Right ventricle myocardium inferior (tissue), 1 donor: Measurements from ENCODE around the gene OR51L1. TPM values are rescaled to one million over a fixed set of nuclear protein-coding genes. Genes with fewer than 3 reads are reported as not detected.
"Not testable (repeated sequence)": the region's sequence is repeated elsewhere in the genome, so short reads cannot be mapped to it uniquely, and the experiment has no call there.

Experiments used
- ATAC-seq: fragments of 200-7000 bp; cut with Tn5 transposase; one replicate; pipeline ENCODE4 v1.9.1; 2020; ENCODE audit warnings: mild to moderate bottlenecking, moderate library complexity
- DNase-seq: peaks from one replicate; pipeline ENCODE4 v3.0.0; 2021; ENCODE audit errors: missing footprints
- intact Hi-C: fragments of 100-400 bp; cut with DNase I; formaldehyde crosslinking; loops from one replicate; pipeline ENCODE4 v1.11.0; 2022
- long read RNA-seq: library from polyadenylated mRNA; unstranded; transcript quantifications from one replicate; pipeline ENCODE4 v2.0.0, GENCODE V29; 2021
- total RNA-seq: library from RNA; stranded (reverse); fragmentation: NEBNext Ultra II Directional; extraction: Animal tissue kit (Norgen Biotek cat#: 25700); gene quantifications from one replicate; pipeline ENCODE4 v1.2.1, GENCODE V29; 2021
- donor health status: DM: no; HTN: yes; CAD: no; lungs with severe emphysema.

OR51L1 gene, protein sequence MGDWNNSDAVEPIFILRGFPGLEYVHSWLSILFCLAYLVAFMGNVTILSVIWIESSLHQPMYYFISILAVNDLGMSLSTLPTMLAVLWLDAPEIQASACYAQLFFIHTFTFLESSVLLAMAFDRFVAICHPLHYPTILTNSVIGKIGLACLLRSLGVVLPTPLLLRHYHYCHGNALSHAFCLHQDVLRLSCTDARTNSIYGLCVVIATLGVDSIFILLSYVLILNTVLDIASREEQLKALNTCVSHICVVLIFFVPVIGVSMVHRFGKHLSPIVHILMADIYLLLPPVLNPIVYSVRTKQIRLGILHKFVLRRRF
- total RNA-seq: not detected
- long read RNA-seq: 0 reads

DNA sequence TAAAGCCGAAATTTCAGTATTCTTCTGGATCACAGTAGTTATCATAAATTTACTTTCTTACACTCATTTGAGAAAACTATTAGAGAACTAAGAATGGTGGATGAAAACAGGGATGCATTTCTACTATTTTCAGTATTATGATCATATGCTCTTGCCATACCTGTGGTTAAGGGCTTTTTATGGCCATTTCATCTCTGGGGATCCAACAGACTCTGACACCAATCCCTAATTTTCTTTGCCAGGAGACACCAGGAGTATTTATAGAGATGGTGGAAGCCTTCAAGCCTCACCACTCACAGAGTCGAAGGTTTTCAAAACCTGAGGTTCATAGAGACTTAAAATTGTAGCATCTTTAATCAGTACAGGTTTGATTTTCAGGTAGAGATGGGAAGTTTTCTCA, at the start of gene OR51L1:
TSS of gene OR51L1 (plus strand) at position 301 of the 400 bp plus-strand sequence. CDS start 4,132 bp downstream, outside the sequence.
- intact Hi-C loops: no loop called here
- DNase-seq (no peak), ATAC-seq (no peak)

DNA sequence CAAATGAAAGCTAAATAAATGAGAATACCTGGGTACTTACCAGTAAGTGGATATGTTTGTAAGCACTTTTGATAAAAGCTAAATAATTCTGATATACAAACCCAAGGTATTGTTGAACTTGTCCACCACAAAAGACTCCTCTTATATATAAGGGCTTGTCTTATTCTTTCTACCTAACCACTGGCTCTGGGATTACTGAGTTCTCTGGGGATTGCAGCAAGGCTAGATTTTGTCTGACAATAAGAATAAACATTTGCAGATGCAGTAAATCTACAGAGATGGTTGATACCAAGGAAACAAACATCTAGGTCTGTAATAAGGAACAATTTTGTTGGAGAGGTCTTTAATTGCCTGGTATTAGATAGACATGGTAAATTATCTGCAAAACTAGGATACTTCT, 47.1 kb upstream of the OR51L1 start, which contains the start of gene OR51A4:
TSS of gene OR51A4 (minus strand) at position 101 of the 400 bp plus-strand sequence. CDS start 505 bp downstream, outside the sequence.
- intact Hi-C loops: no loop called here
- no peak for ATAC-seq
- DNase-seq: no peak

DNA sequence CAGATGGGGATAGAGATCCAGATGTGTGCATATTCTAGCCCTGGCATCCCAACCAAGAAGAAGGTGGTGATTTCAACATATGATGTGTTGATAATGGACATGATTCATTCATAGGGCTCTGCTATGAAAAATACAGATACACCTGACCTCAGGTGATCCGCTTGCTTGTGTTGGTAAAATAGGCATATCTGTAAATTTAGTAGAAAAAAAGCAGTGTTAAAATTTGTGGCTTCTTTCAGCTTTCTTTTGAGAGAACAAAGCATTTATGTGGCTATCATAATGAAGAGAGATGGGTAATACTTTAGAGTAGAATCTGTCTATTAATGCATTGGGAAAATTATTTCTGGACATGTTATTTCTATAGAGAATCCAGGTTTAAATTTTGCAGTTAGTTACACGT, 39.0 kb upstream of the OR51L1 start, which contains the start of gene OR51A2:
TSS of gene OR51A2 (minus strand) at position 101 of the 400 bp plus-strand sequence. CDS start at position 101, 0 bp downstream.
- ATAC-seq, DNase-seq, intact Hi-C loops: not testable (repeated sequence)

DNA sequence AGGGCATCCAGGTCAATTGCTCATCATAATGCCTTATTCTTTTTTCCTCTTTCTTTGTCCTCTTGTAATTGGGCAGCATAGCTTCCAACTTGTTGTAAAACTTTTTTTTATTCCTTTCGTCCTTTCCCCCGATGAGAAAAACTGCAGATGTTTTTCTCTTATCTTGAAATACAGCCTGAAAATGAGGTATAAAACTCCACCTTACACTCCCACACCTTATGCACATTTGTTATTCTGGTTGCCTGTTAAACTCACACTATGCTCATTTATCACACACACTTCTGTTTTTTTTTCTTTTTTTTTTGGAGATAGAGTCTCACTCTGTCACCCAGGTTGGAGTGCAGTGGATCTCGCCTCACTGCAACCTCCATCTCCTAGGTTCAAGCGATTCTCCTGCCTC, 37.3 kb upstream of the OR51L1 start:
- intact Hi-C loops: no loop called here
- no peak for ATAC-seq

DNA sequence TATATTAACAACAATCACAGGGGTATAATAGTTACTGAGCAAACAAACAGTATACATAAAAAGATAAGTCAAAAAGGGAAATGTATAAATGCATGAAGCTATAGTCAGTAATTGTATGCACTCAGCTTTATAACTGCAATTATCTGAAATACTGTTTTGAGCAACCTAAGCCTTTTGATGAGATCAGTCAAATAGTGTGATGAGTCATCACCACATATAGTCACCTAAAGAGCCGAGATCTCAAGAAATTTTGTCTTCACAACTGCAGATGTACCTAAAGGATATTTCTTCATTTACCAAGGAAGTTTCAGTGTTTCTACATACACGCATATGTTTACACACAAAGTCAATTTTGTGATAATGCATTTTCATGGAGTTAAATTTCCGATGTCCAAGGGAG, 33.8 kb upstream of the OR51L1 start:
- intact Hi-C loops: no loop called here
- DNase-seq (no peak), ATAC-seq (no peak)

More for the DNA sequence above, 37.3 kb upstream of the OR51L1 start:
- no peak for DNase-seq

DNA sequence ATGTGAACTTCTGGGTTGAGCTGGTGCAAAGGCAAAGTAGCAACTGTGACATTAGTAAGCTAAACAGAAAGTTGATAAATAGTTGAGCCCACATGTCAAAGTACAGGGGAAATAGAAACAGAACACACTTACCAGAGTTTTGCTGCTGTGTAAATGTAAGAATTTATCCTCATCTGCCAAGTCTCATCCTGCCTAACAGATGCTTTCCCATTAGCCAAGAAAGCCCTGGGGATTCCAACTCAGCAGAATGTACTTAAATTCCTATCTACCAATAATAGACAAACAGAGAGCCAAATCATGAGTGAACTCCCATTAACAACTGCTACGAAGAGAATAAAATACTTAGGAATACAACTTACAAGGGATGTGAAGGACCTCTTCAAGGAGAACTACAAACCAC, 31.8 kb upstream of the OR51L1 start:
- intact Hi-C loops: no loop called here
- DNase-seq (no peak), ATAC-seq (no peak)

DNA sequence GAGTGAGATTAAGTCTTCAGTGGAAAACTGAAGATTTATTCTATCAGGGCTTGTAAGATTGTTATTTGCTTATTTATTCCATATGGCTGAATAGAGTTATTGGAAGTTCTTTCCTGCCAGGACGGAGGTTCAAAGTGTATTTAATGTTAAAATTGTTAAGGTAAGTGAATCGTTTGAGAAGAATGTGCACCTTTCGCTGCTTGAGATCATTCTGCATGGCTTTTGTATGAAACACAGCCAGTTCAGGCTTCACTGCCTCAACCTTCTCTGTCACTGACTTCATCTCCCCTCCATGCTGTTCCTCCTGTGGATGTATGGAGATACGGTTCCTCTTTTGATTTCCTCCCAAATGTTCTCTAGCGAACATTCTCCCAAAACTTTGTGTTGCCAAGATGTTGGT, 19.2 kb upstream of the OR51L1 start:
- ATAC-seq: no peak
- intact Hi-C loops: no loop called here

DNA sequence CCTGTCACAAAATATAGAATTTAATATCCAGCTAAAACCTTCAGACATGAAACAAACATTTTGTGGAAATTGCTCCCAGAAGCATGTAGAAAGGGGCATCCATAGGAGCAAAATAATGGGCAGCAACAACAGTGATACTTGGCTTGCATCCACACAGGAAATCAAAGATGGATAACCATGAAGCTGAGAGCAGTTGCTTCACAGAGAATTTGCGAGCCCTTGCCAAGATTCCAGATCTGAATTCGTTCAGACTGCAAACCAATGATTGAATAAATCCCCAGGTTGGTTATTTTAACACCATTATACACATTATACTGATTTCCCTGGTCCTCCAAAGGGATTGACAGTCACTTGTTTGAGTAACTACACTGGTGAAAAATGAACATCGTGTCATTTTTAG, 15.6 kb upstream of the OR51L1 start:
- ATAC-seq: no peak
- intact Hi-C loops: no loop called here
- no peak for DNase-seq

More for the DNA sequence above, 19.2 kb upstream of the OR51L1 start:
- no peak for DNase-seq

DNA sequence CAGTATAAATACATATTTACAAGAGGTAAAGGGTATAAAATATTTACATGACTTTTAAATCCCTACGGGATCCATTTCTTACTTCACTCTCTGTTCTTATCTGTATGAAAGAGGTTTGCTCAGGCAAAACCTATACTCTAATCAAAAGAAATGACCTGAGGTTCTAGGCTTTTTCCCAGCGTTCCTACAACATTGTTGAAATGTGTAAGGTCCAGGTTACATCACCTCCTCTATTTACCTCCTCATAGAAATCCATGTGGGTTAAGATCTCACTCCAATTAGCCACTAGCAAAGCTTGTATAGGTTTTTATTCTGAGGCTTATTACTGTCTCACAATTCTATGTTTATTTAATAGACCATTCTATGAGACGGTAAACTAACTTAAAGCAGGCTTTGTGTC, 12.0 kb upstream of the OR51L1 start:
- intact Hi-C loops: no loop called here
- no peak for ATAC-seq
- no peak for DNase-seq

DNA sequence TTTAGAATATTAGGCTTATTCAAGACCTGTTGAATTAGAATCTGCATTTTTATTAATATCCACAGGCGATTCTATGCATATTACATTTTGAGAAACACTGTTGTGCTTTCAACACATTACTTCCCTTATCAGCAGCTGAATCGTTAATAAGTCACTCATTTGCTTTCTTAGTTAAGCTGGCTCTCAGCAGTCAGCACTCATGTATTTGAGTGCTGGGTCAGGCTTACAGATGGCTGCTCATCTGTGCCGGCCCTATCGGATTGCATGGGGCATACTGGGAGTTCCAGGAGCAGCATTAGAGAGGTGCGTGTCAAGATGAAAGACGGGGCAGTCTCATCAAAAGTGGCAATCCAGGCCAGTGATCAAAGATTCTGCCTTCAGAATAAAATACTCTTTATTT, 10.8 kb upstream of the OR51L1 start:
- DNase-seq (no peak), ATAC-seq (no peak)
- intact Hi-C loops: no loop called here

DNA sequence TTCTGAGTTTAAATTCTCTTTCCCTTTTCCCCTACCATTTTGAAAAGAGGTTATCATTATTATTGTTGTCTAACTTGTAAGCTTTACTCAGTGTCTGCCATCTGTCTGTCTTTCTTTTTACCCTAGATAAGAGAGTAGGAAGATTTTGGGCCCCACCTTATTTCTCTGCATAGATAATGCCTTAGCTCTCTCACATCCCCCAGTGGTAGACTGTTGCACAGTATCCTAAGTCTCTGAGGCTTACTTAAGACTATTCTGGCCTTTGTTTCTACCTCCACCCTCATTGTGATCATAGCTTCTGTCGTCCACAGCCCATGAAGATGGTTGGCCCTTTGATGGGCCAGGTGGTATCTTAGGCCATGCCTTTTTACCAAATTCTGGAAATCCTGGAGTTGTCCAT, 3.6 kb upstream of the OR51L1 start:
- no peak for ATAC-seq
- intact Hi-C loops: no loop called here
- no peak for DNase-seq

DNA sequence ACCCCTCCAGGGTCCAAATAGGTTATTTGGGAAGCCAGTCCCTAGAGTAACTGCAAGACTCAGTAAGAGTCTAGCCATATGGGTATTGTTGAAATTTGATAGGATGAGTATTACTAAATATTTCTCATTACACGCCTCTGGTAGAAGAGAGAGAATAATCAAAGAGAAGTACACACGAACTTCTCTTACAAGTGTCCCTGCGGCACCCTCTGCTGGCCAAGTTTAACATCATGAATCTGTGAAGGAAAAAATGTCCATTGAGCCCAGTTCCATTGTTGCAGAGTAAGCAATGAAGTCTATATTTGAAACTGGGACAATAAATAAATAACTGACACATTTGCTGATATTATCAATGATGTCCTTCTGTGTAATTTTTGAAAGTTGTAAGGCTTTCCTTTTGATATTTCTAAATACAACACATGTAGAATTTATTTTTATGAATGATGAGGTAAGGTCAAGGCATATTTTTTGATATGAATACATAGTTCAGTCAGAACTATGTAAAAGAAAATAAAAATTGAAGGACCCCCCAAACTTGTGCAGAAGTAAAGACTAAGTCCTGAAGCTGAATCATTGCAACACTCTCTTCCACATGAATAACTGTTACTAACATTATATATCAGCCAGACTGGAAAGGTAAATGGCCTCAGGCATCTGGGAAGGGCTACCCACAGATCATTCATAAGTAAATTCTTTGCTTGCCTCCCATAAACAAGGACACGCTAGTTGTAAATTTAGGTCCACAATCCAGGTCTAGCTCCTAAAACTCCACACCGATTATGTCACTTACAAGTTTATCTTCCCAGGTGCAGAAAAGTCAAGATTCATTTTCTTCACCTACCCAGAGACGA, 10.0 kb downstream of the OR51L1 start:
- ATAC-seq (no peak), DNase-seq (peak; percentile 69)

DNA sequence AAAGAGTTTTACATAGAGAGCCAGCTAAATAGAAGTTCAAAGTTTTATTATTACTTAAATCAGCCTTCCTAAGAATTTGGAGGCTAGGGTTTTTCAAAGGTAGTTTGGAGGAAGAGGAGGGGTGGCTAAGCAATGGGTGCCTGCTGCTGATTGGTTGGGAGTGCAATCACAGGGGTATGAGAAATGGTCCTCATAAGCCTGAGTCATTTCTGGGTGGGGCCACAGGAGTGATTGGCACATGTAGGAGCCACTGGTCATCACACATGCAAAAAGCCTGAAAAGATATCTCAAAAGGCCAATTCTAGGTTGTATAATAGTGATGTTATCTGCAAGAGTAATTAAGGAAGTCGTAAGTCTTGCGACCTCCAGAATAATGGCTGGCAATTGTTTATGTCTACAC, 12.9 kb downstream of the OR51L1 start:
- DNase-seq (no peak), ATAC-seq (no peak)
- intact Hi-C loops: loop anchor here (10.0 kb wide), 1 partner anchor 163 kb away; the partner anchor contains the start of gene OR51S1

More for the DNA sequence above, 10.0 kb downstream of the OR51L1 start:
- intact Hi-C loops: loop anchor here (5.0 to 10.0 kb wide), 3 partner anchors 160 to 822 kb away; partner anchors contain the start of genes OR51D1 and OR51S1

DNA sequence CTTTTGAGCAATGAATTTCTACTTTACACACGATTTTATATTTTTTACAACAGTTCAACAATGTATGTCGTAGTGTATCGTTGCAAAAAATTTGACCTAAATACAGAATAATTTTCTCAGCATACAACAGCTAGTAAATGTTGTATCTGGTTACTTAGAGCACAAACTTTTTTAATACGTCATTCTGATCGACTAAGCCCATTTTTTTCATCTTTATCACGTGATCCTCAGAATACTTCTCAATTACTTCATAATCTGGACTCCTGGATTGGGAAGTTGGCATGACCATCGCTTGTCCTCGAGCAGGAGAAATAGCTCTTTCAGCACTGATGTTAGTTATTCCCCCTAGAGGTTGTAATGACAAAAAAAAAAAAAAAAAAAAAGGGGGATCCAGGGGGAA, 16.6 kb downstream of the OR51L1 start:
- ATAC-seq (no peak), DNase-seq (no peak)
- intact Hi-C loops: no loop called here

DNA sequence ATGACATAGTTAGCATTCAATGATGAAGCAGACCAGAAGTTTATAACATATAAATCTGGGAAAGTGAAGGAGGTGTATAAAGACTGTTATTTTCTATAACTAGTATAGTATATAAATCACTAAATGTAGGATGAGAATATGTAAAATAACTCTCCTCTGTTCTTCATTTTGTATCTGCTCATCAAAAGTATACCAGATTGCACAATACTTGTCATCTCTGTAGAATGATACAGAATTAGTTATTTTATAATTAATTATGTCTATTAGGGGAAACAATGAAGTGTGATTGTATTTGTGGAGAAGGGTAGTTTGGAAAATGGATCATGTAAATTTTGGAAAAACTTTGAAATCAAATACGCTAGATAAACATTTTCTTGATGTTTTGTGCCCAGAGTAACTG, 18.4 kb downstream of the OR51L1 start:
- no peak for DNase-seq
- intact Hi-C loops: no loop called here
- ATAC-seq: no peak

DNA sequence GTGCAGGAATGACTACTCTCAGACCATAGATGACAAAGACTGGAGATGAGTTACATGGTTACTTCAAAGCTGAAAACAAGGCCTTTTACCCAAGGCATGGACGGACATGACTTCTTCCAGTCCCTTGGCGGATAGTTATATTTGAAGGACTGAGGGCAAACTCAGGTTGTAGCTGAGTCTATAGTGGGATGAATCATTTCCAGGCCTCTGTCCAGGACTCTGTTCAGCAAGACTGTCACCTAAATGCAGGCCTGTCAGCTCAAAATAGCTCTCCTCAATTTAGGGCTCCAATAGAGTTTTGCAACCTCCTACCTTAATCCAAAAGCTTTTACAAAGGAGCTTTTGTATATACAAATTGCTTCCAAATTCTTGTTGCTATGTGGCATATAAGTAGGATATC, 27.3 kb downstream of the OR51L1 start:
- intact Hi-C loops: no loop called here
- peak; percentile 67 for ATAC-seq

DNA sequence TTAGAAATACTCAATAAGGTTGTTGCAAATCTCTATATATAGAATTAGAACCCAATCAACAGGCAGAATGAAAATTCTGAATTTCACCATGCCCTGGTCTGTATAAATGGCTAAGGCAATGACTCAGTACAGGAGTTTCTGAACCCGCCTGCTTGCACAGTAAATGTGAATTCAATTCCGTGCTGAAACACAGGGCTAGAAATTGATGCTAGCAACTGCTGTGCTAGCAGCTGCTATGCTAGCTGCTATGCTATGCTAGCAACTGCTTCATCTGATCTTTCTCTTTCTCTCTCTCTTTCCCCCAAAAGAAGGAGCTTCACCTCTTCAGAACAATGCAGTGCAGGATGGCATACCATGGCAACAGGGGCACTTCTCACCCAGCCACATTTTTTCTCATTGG, 42.0 kb downstream of the OR51L1 start:
- ATAC-seq: no peak
- no peak for DNase-seq
- intact Hi-C loops: no loop called here

More for the DNA sequence above, 27.3 kb downstream of the OR51L1 start:
- no peak for DNase-seq

DNA sequence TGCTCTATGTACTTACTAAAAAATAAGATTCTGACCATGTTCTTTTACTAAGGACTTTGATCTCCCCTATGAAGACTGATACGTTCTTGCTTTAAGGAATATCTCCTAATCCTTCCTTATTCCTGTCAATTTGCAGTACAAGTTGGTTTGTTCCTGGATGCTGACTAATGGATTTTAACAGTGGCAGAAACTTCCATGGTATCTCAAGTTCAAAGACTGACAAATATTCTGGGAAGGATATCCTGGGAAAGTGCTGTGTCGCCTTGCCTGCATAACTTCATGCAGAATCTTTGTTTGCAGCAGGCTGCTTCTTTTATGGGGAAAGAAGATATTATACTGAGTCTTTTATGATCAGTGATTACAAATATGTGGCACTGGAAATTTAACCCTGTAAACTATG, 43.3 kb downstream of the OR51L1 start:
- intact Hi-C loops: no loop called here
- DNase-seq (no peak), ATAC-seq (no peak)

DNA sequence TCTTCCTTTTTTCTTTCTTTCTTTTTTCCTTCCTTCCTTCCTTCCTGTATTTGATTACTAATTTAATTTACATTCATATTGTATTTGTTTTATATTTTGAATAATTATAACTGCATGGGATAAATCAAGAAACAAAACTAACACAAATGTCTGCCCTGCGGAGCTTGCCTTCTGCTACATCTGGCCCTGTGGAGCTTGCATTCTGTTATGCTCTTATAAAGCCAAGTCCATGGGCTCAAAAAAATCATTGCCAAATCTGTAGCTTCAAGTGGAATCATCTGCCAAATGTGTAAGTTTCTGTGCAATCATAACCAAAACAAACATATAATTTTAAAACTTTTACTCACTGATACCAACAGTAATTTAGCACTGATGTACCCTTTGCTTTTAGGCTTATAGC, 43.7 kb downstream of the OR51L1 start:
- intact Hi-C loops: no loop called here
- DNase-seq (no peak), ATAC-seq (no peak)

DNA sequence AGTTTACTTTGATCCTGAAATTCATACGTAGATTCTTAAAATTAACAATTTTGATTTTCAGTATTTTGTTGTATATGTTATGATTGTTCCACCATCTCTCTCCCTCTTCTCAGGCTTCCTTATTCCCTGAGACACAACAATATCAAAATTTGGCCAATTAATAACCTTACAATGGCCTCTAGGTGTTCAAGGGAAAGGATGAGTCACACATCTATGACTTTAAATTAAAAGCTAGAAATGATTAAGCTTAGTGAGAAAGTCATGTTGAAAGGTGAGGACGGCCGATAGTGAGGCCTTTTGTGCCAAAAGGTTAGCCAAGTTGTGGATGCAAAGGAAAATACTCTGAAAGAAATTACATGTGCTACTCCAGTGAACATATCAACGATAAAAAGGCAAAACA, 46.2 kb downstream of the OR51L1 start:
- intact Hi-C loops: no loop called here
- DNase-seq: no peak
- ATAC-seq: no peak
